GM21423 (cell line): ENCODE measurements around the gene DDX39A.
"Not testable (repeated sequence)": the region's sequence is repeated elsewhere in the genome, so short reads cannot be mapped to it uniquely, and the experiment has no call there.

Experiments used
- ATAC-seq: cut with Tn5 transposase; IDR thresholded peaks from one replicate; pipeline ENCODE4 v1.9.1; 2021; ENCODE audit warnings: mild to moderate bottlenecking, moderate library complexity; ENCODE audit not compliant: unreplicated experiment

The DDX39A gene

GRCh38 chr19:14409146-14410023 lies 9.8 kb downstream of the DDX39A start:
- ATAC-seq: no peak

- ATAC-seq: no peak
Observed at GRCh38 chr19:14408491-14409145, 10.5 kb downstream of the DDX39A start.

GRCh38 chr19:14407605-14408484 lies 11.3 kb downstream of the DDX39A start:
- no peak for ATAC-seq

- ATAC-seq: no peak
Observed at GRCh38 chr19:14406645-14407401, 12.3 kb downstream of the DDX39A start.

- ATAC-seq: peak; percentile 51
Observed at GRCh38 chr19:14405758-14406644, 13.1 kb downstream of the DDX39A start.

GRCh38 chr19:14405380-14405757 lies 13.8 kb downstream of the DDX39A start:
- ATAC-seq: no peak

- no peak for ATAC-seq
Observed at GRCh38 chr19:14404312-14404711, 14.8 kb downstream of the DDX39A start.

- ATAC-seq: not testable (repeated sequence)
Observed at GRCh38 chr19:14403145-14403930, 15.8 kb downstream of the DDX39A start.

GRCh38 chr19:14402332-14403144 lies 16.6 kb downstream of the DDX39A start:
- ATAC-seq: no peak

GRCh38 chr19:14401468-14402195 lies 17.5 kb downstream of the DDX39A start:
- no peak for ATAC-seq

- no peak for ATAC-seq
Observed at GRCh38 chr19:14400951-14401431, 18.1 kb downstream of the DDX39A start.

GRCh38 chr19:14397168-14397567 lies 22.0 kb downstream of the DDX39A start:
- not testable (repeated sequence) for ATAC-seq

GRCh38 chr19:14396730-14397129 lies 22.4 kb downstream of the DDX39A start:
- not testable (repeated sequence) for ATAC-seq

- ATAC-seq: no peak
Observed at GRCh38 chr19:14395710-14396336, 23.3 kb downstream of the DDX39A start.

GRCh38 chr19:14395262-14395661 lies 23.9 kb downstream of the DDX39A start:
- no peak for ATAC-seq

GRCh38 chr19:14394167-14394566 lies 25.0 kb downstream of the DDX39A start:
- no peak for ATAC-seq

- no peak for ATAC-seq
Observed at GRCh38 chr19:14393329-14393728, 25.8 kb downstream of the DDX39A start.
